Mesodermal cell (in vitro differentiated cells): ENCODE measurements around the gene C2orf15.
"Not testable (repeated sequence)": the region's sequence is repeated elsewhere in the genome, so short reads cannot be mapped to it uniquely, and the experiment has no call there.

Source experiments
- H3K27ac ChIP-seq: 2 replicates; pipeline ENCODE4 v1.7.0; 2013; ENCODE audit warnings: mild to moderate bottlenecking, low read depth, low read length, moderate library complexity; ENCODE audit not compliant: severe bottlenecking
- H3K36me3 ChIP-seq: 2 replicates; pipeline ENCODE4 v1.7.1; 2013; ENCODE audit warnings: mild to moderate bottlenecking, low read length, moderate library complexity; ENCODE audit not compliant: control insufficient read depth, insufficient read depth
- H3K4me1 ChIP-seq: one replicate; pipeline ENCODE4 v1.7.1; 2013; ENCODE audit warnings: mild to moderate bottlenecking, low read length; ENCODE audit not compliant: insufficient read depth, control insufficient read depth, poor library complexity, severe bottlenecking
- H3K4me3 ChIP-seq: 2 replicates; pipeline ENCODE4 v1.7.0; 2013; ENCODE audit warnings: low read length, control low read depth, mild to moderate bottlenecking; ENCODE audit not compliant: insufficient read depth, poor library complexity, severe bottlenecking; ENCODE audit errors: extremely low read depth
- H3K9me3 ChIP-seq: 2 replicates; pipeline ENCODE4 v1.7.1; 2013; ENCODE audit warnings: mild to moderate bottlenecking, low read length, moderate library complexity; ENCODE audit not compliant: control insufficient read depth
- WGBS, 2 experiments: methylation state at CpG; one replicate each; pipeline ENCODE4 v1.1.5; 2013; ENCODE audit warnings: missing lambda C conversion rate in 2 of 2; ENCODE audit not compliant: insufficient coverage in 2 of 2; 5-methylcytosine and 5-hydroxymethylcytosine counted together

The C2orf15 gene

GRCh38 chr2:99192364-99192763 is 50.9 kb downstream of the C2orf15 start:
- 100% methylated on average over 4 of the region's 4 CpGs; no CpG with 5 or more reads in 1 of the 2 experiments for WGBS, 2 experiments
- not testable (repeated sequence) for H3K4me3 ChIP-seq, H3K4me1 ChIP-seq, H3K27ac ChIP-seq, H3K9me3 ChIP-seq
- peaks cover 83% of the 10 kb centered on the region for H3K36me3 ChIP-seq

- H3K27ac ChIP-seq, result no peak overlapping the region
- peaks cover 60% of the 10 kb centered on the region for H3K36me3 ChIP-seq
- H3K9me3 ChIP-seq, result no peaks in the 10 kb centered on the region
- 86 to 100% methylated on average over 2 to 5 of the region's 6 CpGs for WGBS, 2 experiments
- H3K4me1 ChIP-seq, result no peaks in the 10 kb centered on the region
- no peak overlapping the region for H3K4me3 ChIP-seq
Observed at GRCh38 chr2:99198103-99198841, 56.8 kb downstream of the C2orf15 start.

- no peak overlapping the region for H3K4me3 ChIP-seq
- 87 to 94% methylated on average over 2 to 4 of the region's 7 CpGs for WGBS, 2 experiments
- peaks cover 44% of the 10 kb centered on the region for H3K36me3 ChIP-seq
- H3K9me3 ChIP-seq, result no peaks in the 10 kb centered on the region
- H3K4me1 ChIP-seq, result no peaks in the 10 kb centered on the region
- H3K27ac ChIP-seq, result no peak overlapping the region
Observed at GRCh38 chr2:99200076-99200800, 58.7 kb downstream of the C2orf15 start.
